GM12878 (cell line): ENCODE measurements around the gene CPSF4. TPM values are rescaled to one million over a fixed set of nuclear protein-coding genes. Genes with fewer than 3 reads are reported as not detected.

Source experiments
- ATAC-seq: fragments of 200-7000 bp; cut with Tn5 transposase; 3 replicates; pipeline ENCODE4 v1.9.1; 2020; ENCODE audit warnings: mild to moderate bottlenecking, moderate library complexity
- BruUV-seq: library from RNA; stranded (reverse); fragments of 400-500 nt; replicated peaks from 2 replicates; lab custom pipeline; 2021; lab: Mats Ljungman, UMichigan
- CTCF ChIA-PET: fragments of 300-600 bp; sonication (Branson Sonifier 250); formaldehyde crosslinking; extraction: SDS; loops from one replicate; lab custom pipeline; 2021; ENCODE audit warnings: inconsistent platforms; lab: Yijun Ruan, JAX
- POLR2A ChIA-PET: fragments of 350-600 bp; formaldehyde crosslinking; extraction: SDS; loops from one replicate; lab custom pipeline; 2021; ENCODE audit warnings: inconsistent platforms; lab: Charles Lee
- RAD21 ChIA-PET: fragments of 300-600 bp; sonication (Branson Sonifier 250); formaldehyde crosslinking; loops from one replicate; lab custom pipeline; 2023; ENCODE audit warnings: antibody characterized with exemption; ENCODE audit not compliant: unreplicated experiment; lab: Charles Lee
- SMC1A ChIA-PET: fragments of 300-600 bp; sonication (Branson Sonifier 250); formaldehyde crosslinking; loops from one replicate; lab custom pipeline; 2023; ENCODE audit not compliant: unreplicated experiment, uncharacterized antibody; lab: Charles Lee
- DNase-seq: peaks from one replicate; pipeline ENCODE4 v3.0.0-alpha.2; 2011; ENCODE audit warnings: low read depth, low spot score
- FAIRE-seq: peaks from 3 replicates; lab custom pipeline; 2011; peaks lifted over from hg19 to GRCh38; lab: Jason Lieb, UNC
- H2AFZ ChIP-seq: 2 replicates; pipeline ENCODE4 v1.6.0; 2011; ENCODE audit warnings: low read depth, low read length, control low read depth; ENCODE audit not compliant: control insufficient read depth
- H3K27ac ChIP-seq: 2 replicates; pipeline ENCODE4 v1.5.1; 2011; ENCODE audit warnings: control low read depth; ENCODE audit not compliant: control insufficient read depth, insufficient read depth
- H3K27me3 ChIP-seq, 2 experiments: replicated peaks in 1 of 2; 2 replicates each; pipeline versions ENCODE4 v1.6.0 to v1.6.1; 2011; ENCODE audit warnings: low read length in 1 of 2; ENCODE audit not compliant: control insufficient read depth in 2 of 2, insufficient read depth in 2 of 2
- H3K36me3 ChIP-seq, 2 experiments: 2 replicates each; pipeline ENCODE4 v1.5.1; 2011; ENCODE audit warnings: low read length in 1 of 2; ENCODE audit not compliant: control insufficient read depth in 2 of 2, insufficient read depth in 2 of 2
- H3K4me1 ChIP-seq: 2 replicates; pipeline ENCODE4 v1.6.1; 2011; ENCODE audit warnings: mild to moderate bottlenecking, low read length, moderate library complexity, mixed read lengths; ENCODE audit not compliant: control insufficient read depth, insufficient read depth
- H3K4me2 ChIP-seq: 2 replicates; pipeline ENCODE4 v1.6.0; 2011; ENCODE audit warnings: control low read depth; ENCODE audit not compliant: control insufficient read depth, insufficient read depth
- H3K4me3 ChIP-seq: fragments of 200-600 bp; sonication (generic); 2 replicates; pipeline ENCODE4 v1.5.1; 2016
- H3K79me2 ChIP-seq: 2 replicates; pipeline ENCODE4 v1.6.0; 2011; ENCODE audit warnings: low read length; ENCODE audit not compliant: control insufficient read depth, insufficient read depth
- H3K9ac ChIP-seq: 2 replicates; pipeline ENCODE4 v1.8.0; 2011; ENCODE audit warnings: low read length, control low read depth, mixed read lengths; ENCODE audit not compliant: control insufficient read depth, insufficient read depth
- H3K9me3 ChIP-seq: replicated peaks from 3 replicates; pipeline ENCODE4 v1.5.1; 2011; ENCODE audit warnings: mild to moderate bottlenecking, low read length; ENCODE audit not compliant: control insufficient read depth, insufficient read depth
- H4K20me1 ChIP-seq: 2 replicates; pipeline ENCODE4 v1.6.0; 2011; ENCODE audit not compliant: control insufficient read depth, insufficient read depth
- BRCA1 ChIP-seq: IDR thresholded peaks from 2 replicates; pipeline ENCODE4 v1.6.1; 2011; ENCODE audit warnings: low read depth, low read length, improper control_type of control experiment
- CREM ChIP-seq: IDR thresholded peaks from 2 replicates; pipeline ENCODE4 v1.6.1; 2014; ENCODE audit warnings: antibody characterized with exemption, low read depth
- E4F1 ChIP-seq: fragments of 450-650 bp; IDR thresholded peaks from 2 replicates; pipeline ENCODE4 v1.6.1; 2018; ENCODE audit warnings: borderline replicate concordance, mild to moderate bottlenecking; ENCODE audit not compliant: partially characterized antibody
- ETV6 ChIP-seq, 2 experiments: fragments of 450-650 bp in 1 of 2; IDR thresholded peaks in 1 of 2; conservative IDR thresholded peaks in 1 of 2; 2 replicates each; pipeline ENCODE4 v1.6.1; 2014; ENCODE audit warnings: antibody characterized with exemption in 1 of 2, borderline replicate concordance in 1 of 2, low read depth in 1 of 2, mild to moderate bottlenecking in 1 of 2, moderate library complexity in 1 of 2
- HSF1 ChIP-seq: fragments of 150-350 bp; IDR thresholded peaks from 2 replicates; pipeline ENCODE4 v1.6.1; 2014; ENCODE audit warnings: mild to moderate bottlenecking, low read depth, low read length
- MEF2B ChIP-seq: fragments of 450-650 bp; IDR thresholded peaks from 2 replicates; pipeline ENCODE4 v1.6.1; 2018; ENCODE audit warnings: mild to moderate bottlenecking, moderate library complexity; ENCODE audit not compliant: partially characterized antibody, poor library complexity, severe bottlenecking
- MTA3 ChIP-seq: IDR thresholded peaks from 2 replicates; pipeline ENCODE4 v1.6.1; 2012; ENCODE audit warnings: low read length, inconsistent platforms, borderline replicate concordance
- MYB ChIP-seq: fragments of 150-350 bp; IDR thresholded peaks from 2 replicates; pipeline ENCODE4 v1.6.1; 2014; ENCODE audit warnings: mild to moderate bottlenecking, low read depth, low read length, borderline replicate concordance
- PKNOX1 ChIP-seq: fragments of 450-650 bp; IDR thresholded peaks from 2 replicates; pipeline ENCODE4 v1.6.1; 2016; ENCODE audit warnings: mild to moderate bottlenecking
- SIX5 ChIP-seq: IDR thresholded peaks from 2 replicates; pipeline ENCODE4 v1.6.1; 2011; ENCODE audit warnings: mild to moderate bottlenecking, low read depth, low read length, moderate library complexity; ENCODE audit not compliant: severe bottlenecking
- SMAD5 ChIP-seq: IDR thresholded peaks from 2 replicates; pipeline ENCODE4 v1.6.1; 2016; ENCODE audit warnings: antibody characterized with exemption, low read depth
- USF1 ChIP-seq: IDR thresholded peaks from 2 replicates; pipeline ENCODE4 v1.6.1; 2011; ENCODE audit warnings: borderline replicate concordance, low read depth, mild to moderate bottlenecking, moderate library complexity, mixed read lengths, low read length; ENCODE audit not compliant: insufficient read depth; ENCODE audit errors: extremely low read length
- ZNF592 ChIP-seq: fragments of 450-650 bp; IDR thresholded peaks from 2 replicates; pipeline ENCODE4 v1.6.1; 2017; ENCODE audit warnings: mild to moderate bottlenecking, moderate library complexity
- WGBS: methylation state at CpG from one replicate; pipeline ENCODE4 v1.1.6; 2016; ENCODE audit warnings: low lambda C conversion rate; ENCODE audit not compliant: insufficient replicate concordance, insufficient coverage; ENCODE audit errors: missing lambda C conversion rate; 5-methylcytosine and 5-hydroxymethylcytosine counted together
- in situ Hi-C: fragments of 300-500 bp; cut with MboI; formaldehyde crosslinking; loops from 9 replicates; pipeline ENCODE4 v1.14.3; 2018; ENCODE audit warnings: mixed read lengths
- intact Hi-C: fragments of 100-400 bp; cut with micrococcal nuclease; formaldehyde crosslinking; loops from one replicate; pipeline ENCODE4 v1.14.2; 2022; ENCODE audit not compliant: unreplicated experiment
- polyA plus RNA-seq, 11 experiments: library from polyadenylated mRNA; depleted of rRNA in 4 of 11; unstranded in 6 of 11; stranded (reverse) in 5 of 11; fragments of >200 nt; fragmentation: Nextera tagmentation in 4 of 11; fragmentation: Illumina TruSeq in 1 of 11; extraction: Ambion mirVana in 4 of 11; extraction: Trizol in 1 of 11; gene quantifications; 1 replicate in 1 of 11; 2 replicates in 10 of 11; pipeline versions ENCODE4 v1.2.1 to v1.2.3, GENCODE V29; 2011 to 2016; ENCODE audit warnings: inconsistent platforms in 2 of 11, missing spikeins in 2 of 11, low read depth in 1 of 11
- total RNA-seq, 4 experiments: library from RNA; depleted of rRNA in 3 of 4; stranded (reverse); fragments of >200 nt in 3 of 4; fragmentation: Illumina TruSeq in 1 of 4; extraction: Trizol in 1 of 4; gene quantifications; 2 replicates each; pipeline versions ENCODE4 v1.2.1 to v1.2.3, GENCODE V29; 2013 to 2021

Gene CPSF4
- total and polyA plus RNA-seq, 10 of the 15 experiments (the other 5 are each of a cell fraction or from before 2014, with no cell fraction given) = 13.6 to 70.1 (median 45.0) TPM

GRCh38 chr7:99403764-99404163, 35.0 kb upstream of the CPSF4 start:
- H3K4me2 ChIP-seq = no peak overlapping the region
- FAIRE-seq = no peak
- RAD21 ChIA-PET = no interaction called here
- H3K27me3 ChIP-seq = no peaks in the 10 kb centered on the region
- no peak for DNase-seq
- SMC1A ChIA-PET = no interaction called here
- peaks cover 23 to 26% of the 10 kb centered on the region in 2 experiments for H3K36me3 ChIP-seq
- WGBS = 88% methylated on average over 5 of the region's 5 CpGs
- in situ Hi-C loops = no loop called here
- intact Hi-C loops = no loop called here
- H3K9ac ChIP-seq = no peak overlapping the region
- H4K20me1 ChIP-seq = no peaks in the 10 kb centered on the region
- H3K27ac ChIP-seq = no peak overlapping the region
- peaks cover 7% of the 10 kb centered on the region for H3K4me1 ChIP-seq
- no peak overlapping the region for H2AFZ ChIP-seq
- no peaks in the 10 kb centered on the region for H3K9me3 ChIP-seq
- POLR2A ChIA-PET = interaction anchor here (1.2 kb wide), 1 partner anchor 16 kb away, joined by 3 read pairs; no protein-coding TSS in a partner anchor
- H3K79me2 ChIP-seq = peaks cover 36% of the 10 kb centered on the region
- BruUV-seq = TSS peak; percentile 0
- ATAC-seq = no peak
- CTCF ChIA-PET = interaction anchor here (0.6 kb wide), 1 partner anchor 58 kb away, joined by 3 read pairs; no protein-coding TSS in a partner anchor
- no peak overlapping the region for H3K4me3 ChIP-seq
- no peak for TF ChIP-seq ZNF592
- TF ChIP-seq PKNOX1 = no peak
- TF ChIP-seq USF1 = no peak
- TF ChIP-seq BRCA1 = no peak
- TF ChIP-seq SIX5 = no peak
- TF ChIP-seq CREM = no peak
- no peak for TF ChIP-seq HSF1
- TF ChIP-seq MTA3 = no peak
- TF ChIP-seq MEF2B = no peak
- no peak for TF ChIP-seq MYB
- TF ChIP-seq SMAD5 = no peak
- TF ChIP-seq E4F1 = no peak
- no peak for TF ChIP-seq ETV6 (conservative IDR thresholded peaks at IDR 0.05 in 1 of 2, IDR thresholded peaks at IDR 0.05 in 1 of 2; ENCODE audit: borderline replicate concordance in 1 of 2, low read depth in 1 of 2)
